Coronary artery (tissue), 2 donors: ENCODE data around the gene PPM1E.

Experiments used
- DNase-seq: peaks from one replicate; pipeline ENCODE4 v3.0.0-alpha.2; 2017; ENCODE audit warnings: low spot score
- H3K27ac ChIP-seq, 2 donors: fragments of 200-600 bp; sonication (generic); one replicate each; pipeline ENCODE4 v1.5.1; 2016 to 2019
- H3K4me3 ChIP-seq: fragments of 200-600 bp; sonication (generic); 2 replicates; pipeline ENCODE4 v1.5.1; 2016; ENCODE audit warnings: mild to moderate bottlenecking, moderate library complexity
- TF ChIP-seq, protein P1 (sequence below): fragments of 200-600 bp; sonication (generic); IDR thresholded peaks from one replicate; pipeline ENCODE4 v1.5.1; 2019; ENCODE audit warnings: antibody characterized with exemption

The PPM1E gene

GRCh38 chr17:58802188-58802587, 46.5 kb downstream of the PPM1E start:
- TF ChIP-seq, protein P1, sequence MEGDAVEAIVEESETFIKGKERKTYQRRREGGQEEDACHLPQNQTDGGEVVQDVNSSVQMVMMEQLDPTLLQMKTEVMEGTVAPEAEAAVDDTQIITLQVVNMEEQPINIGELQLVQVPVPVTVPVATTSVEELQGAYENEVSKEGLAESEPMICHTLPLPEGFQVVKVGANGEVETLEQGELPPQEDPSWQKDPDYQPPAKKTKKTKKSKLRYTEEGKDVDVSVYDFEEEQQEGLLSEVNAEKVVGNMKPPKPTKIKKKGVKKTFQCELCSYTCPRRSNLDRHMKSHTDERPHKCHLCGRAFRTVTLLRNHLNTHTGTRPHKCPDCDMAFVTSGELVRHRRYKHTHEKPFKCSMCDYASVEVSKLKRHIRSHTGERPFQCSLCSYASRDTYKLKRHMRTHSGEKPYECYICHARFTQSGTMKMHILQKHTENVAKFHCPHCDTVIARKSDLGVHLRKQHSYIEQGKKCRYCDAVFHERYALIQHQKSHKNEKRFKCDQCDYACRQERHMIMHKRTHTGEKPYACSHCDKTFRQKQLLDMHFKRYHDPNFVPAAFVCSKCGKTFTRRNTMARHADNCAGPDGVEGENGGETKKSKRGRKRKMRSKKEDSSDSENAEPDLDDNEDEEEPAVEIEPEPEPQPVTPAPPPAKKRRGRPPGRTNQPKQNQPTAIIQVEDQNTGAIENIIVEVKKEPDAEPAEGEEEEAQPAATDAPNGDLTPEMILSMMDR: no peak
- Histone ChIP-seq H3K4me3 (no peak overlapping the region), H3K27ac (no peak overlapping the region)
- no peak for DNase-seq

DNA sequence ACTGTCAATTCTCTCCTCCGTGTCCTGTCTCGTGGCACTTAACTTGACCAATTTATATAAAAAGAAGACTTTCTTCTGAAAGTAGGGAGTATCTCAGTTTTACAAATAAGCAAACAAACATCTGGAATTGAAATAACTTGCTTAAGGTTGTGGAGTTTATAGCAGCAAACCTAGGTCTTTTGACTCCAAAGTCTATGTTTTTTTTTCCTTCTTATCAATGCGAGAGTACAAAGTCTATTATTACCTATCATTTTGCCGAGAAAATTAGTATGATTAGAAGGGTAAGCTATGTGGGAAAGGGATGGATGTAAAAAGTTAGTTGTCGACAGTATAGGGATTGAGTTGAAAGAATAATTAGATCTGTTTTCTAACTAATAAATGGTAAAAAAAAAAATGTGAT, 50.4 kb downstream of the PPM1E start:
- Histone ChIP-seq H3K27ac (no peak overlapping the region), H3K4me3 (no peak overlapping the region)
- TF ChIP-seq, protein P1: no peak
- no peak for DNase-seq

DNA sequence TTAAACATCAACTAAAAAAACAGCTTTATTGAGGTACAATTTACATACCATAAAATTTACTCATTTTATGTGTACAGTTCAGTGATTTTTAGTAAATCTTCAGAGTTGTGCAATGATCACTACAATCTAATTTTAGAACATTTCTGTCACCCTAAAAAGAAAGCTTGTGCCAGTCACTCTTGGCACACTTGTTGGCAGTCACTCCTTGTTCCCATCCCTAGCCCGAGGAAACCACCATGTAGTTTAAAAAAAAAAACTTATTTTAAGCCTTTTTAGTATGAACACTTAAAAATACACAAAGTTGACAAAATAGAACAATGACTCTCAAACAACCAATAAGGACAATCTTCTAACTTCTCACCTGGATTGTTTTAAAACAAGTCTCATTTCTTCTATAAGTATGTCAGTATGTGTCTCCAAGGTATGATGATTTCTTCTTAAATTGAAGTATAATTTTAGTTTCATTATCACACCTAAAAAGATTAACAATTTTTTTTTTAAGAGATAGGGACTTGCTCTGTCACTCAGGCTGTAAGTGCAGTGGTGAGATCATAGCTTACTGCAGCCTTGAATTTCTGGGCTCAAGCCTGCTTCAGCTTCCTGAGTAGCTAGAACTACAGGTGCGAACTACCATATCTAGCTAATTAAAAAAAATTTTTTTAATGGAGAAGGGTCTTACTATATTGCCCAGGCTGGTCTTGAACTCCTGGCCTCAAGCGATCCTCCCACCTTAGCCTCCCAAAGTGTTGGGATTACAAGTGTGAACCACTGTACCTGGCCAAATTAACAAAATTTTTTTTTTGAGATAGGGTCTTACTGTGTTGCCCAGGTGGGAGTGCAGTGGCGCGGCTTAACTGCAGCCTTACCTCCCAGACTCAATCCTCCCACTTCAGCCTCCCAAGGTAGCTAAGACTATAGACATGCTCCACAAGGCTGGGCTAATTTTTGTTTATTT, 53.2 kb downstream of the PPM1E start:
- TF ChIP-seq, protein P1: no peak
- Histone ChIP-seq H3K4me3 (no peak overlapping the region), H3K27ac (no peak overlapping the region)
- no peak for DNase-seq

- no peak for DNase-seq
- H3K4me3 ChIP-seq: no peak overlapping the region
- TF ChIP-seq, protein P1: no peak
- H3K27ac ChIP-seq: no peak overlapping the region
Observed at GRCh38 chr17:58809564-58809936, 53.9 kb downstream of the PPM1E start.

DNA sequence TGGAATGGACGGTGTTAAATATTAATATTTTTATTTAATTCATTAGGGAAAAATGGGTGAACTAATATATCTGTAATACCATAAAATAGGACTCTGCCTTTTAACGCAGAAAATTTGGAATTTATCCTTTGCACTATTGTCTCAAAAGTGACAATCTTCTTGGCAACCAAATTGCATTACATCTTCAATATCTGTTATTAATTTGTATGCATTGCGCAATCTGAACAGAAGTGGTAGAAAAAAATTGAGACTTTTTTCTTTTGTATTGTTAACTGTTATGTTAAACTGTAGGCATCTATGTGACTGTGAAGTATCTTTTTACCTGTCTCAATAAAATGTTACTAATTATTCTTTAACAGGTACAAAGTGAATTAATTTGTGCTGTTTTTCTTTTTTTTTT, 55.6 kb downstream of the PPM1E start:
- TF ChIP-seq, protein P1: no peak
- Histone ChIP-seq H3K4me3 (no peak overlapping the region), H3K27ac (no peak overlapping the region)
- no peak for DNase-seq

DNA sequence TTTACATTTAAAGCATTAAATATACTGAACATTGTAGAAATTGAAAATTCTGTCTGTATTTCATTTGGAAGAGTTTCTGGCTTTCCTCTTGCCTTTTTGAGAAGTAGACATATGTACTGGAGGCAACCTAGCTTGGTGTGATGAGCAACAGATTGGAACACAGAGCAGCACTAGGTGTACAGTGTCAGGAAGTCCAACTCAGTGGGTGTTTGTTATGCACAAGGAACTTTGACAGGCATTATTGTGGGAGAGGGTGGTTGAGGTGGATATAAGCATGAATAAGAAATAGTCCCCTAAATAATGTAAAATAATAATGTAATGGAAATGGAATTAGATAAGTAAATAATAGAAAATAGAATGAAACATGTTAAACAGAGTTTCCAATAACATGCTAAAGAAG, 58.1 kb downstream of the PPM1E start:
- TF ChIP-seq, protein P1: no peak
- Histone ChIP-seq H3K27ac (no peak overlapping the region), H3K4me3 (no peak overlapping the region)
- DNase-seq: no peak

- Histone ChIP-seq H3K27ac (no peak overlapping the region), H3K4me3 (no peak overlapping the region)
- TF ChIP-seq, protein P1: no peak
- no peak for DNase-seq
Observed at GRCh38 chr17:58818654-58819053, 63.0 kb downstream of the PPM1E start.
